A673 (cell line): Measurements from ENCODE around the gene CDKAL1. TPM values are rescaled to one million over a fixed set of nuclear protein-coding genes. Genes with fewer than 3 reads are reported as not detected.

Experiments used
- BruUV-seq: library from RNA; stranded (reverse); fragments of 400-500 nt; replicated peaks from 2 replicates; lab custom pipeline; 2021; lab: Mats Ljungman, UMichigan
- CTCF ChIA-PET: fragments of 300-600 bp; sonication (Branson Sonifier 250); formaldehyde crosslinking; loops from one replicate; lab custom pipeline; 2022; ENCODE audit warnings: antibody characterized with exemption; lab: Charles Lee
- POLR2A ChIA-PET: fragments of 300-600 bp; sonication (Branson Sonifier 250); formaldehyde crosslinking; loops from one replicate; lab custom pipeline; 2022; ENCODE audit warnings: antibody characterized with exemption; ENCODE audit not compliant: low non-redundant PET; lab: Charles Lee
- DNase-seq: peaks from one replicate; pipeline ENCODE4 v3.0.0-alpha.2; 2015; ENCODE audit warnings: low spot score
- H3K27ac ChIP-seq: fragments of 200-600 bp; sonication (generic); 2 replicates; pipeline ENCODE4 v1.5.1; 2016; ENCODE audit warnings: mixed run types, low read depth, mild to moderate bottlenecking, mixed read lengths, antibody characterized with exemption, low read length; ENCODE audit not compliant: poor library complexity, severe bottlenecking
- H3K27me3 ChIP-seq: fragments of 200-600 bp; sonication (generic); replicated peaks from 2 replicates; pipeline ENCODE4 v1.6.1; 2017; ENCODE audit warnings: mixed run types, low read depth, mild to moderate bottlenecking, mixed read lengths, antibody characterized with exemption, low read length; ENCODE audit not compliant: insufficient read depth, poor library complexity
- H3K36me3 ChIP-seq: fragments of 200-600 bp; sonication (generic); 2 replicates; pipeline ENCODE4 v1.6.1; 2016; ENCODE audit warnings: mixed run types, mild to moderate bottlenecking, mixed read lengths, antibody characterized with exemption, low read length; ENCODE audit not compliant: insufficient read depth, poor library complexity, severe bottlenecking
- H3K4me1 ChIP-seq: fragments of 200-600 bp; sonication (generic); 2 replicates; pipeline ENCODE4 v1.6.1; 2017; ENCODE audit warnings: mixed run types, mild to moderate bottlenecking, mixed read lengths, antibody characterized with exemption, low read length; ENCODE audit not compliant: insufficient read depth, poor library complexity, severe bottlenecking
- H3K4me3 ChIP-seq: fragments of 200-600 bp; sonication (generic); 2 replicates; pipeline ENCODE4 v1.5.1; 2016; ENCODE audit warnings: low read depth, mixed run types, mild to moderate bottlenecking, mixed read lengths, low read length; ENCODE audit not compliant: poor library complexity, severe bottlenecking
- H3K9me3 ChIP-seq: fragments of 200-600 bp; sonication (generic); 2 replicates; pipeline ENCODE4 v1.6.1; 2016; ENCODE audit warnings: mixed run types, low read depth, mild to moderate bottlenecking, mixed read lengths, antibody characterized with exemption, low read length; ENCODE audit not compliant: poor library complexity, severe bottlenecking
- EZH2 ChIP-seq: fragments of 200-600 bp; sonication (generic); IDR thresholded peaks from 2 replicates; pipeline ENCODE4 v1.6.1; 2017; ENCODE audit warnings: borderline replicate concordance, low read depth, mild to moderate bottlenecking, mixed read lengths, antibody characterized with exemption, low read length; ENCODE audit not compliant: poor library complexity, severe bottlenecking
- intact Hi-C: fragments of 100-400 bp; cut with micrococcal nuclease; formaldehyde crosslinking; loops from one replicate; pipeline ENCODE4 v1.10.0; 2022; ENCODE audit not compliant: unreplicated experiment
- total RNA-seq: library from RNA; stranded (reverse); gene quantifications from 2 replicates; pipeline ENCODE4 v1.2.3, GENCODE V29; 2021
- TF ChIP-seq, protein P1 (sequence below): fragments of 300-800, 200-600 bp; sonication (generic); conservative IDR thresholded peaks from 2 replicates; pipeline ENCODE4 v1.5.1; 2017; ENCODE audit warnings: low read depth, mild to moderate bottlenecking, antibody characterized with exemption, low read length, moderate library complexity, mixed read lengths

The CDKAL1 gene
- total RNA-seq, 1 experiment from 2014 or later: 35.5 TPM

DNA sequence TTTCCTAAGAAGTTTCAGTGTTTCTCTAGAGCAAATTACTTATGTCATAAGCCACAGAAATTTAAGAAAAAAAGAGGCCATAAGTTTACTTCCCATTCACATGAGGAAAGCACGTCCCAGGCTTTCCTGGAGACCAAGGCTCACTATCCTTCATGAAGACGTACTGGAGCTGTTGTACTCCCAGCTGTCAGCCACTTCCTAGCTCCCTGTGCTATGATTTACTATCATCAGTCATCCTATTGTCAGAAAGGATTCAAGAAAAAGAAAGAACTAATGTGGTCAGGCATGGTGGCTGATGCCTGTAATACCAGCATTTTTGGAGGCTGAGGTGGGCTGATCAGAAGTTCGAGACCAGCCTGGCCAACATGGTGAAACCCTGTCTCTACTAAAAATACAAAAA lies 721.9 kb downstream of the CDKAL1 start:
- no peak for TF ChIP-seq EZH2
- TF ChIP-seq, protein P1, sequence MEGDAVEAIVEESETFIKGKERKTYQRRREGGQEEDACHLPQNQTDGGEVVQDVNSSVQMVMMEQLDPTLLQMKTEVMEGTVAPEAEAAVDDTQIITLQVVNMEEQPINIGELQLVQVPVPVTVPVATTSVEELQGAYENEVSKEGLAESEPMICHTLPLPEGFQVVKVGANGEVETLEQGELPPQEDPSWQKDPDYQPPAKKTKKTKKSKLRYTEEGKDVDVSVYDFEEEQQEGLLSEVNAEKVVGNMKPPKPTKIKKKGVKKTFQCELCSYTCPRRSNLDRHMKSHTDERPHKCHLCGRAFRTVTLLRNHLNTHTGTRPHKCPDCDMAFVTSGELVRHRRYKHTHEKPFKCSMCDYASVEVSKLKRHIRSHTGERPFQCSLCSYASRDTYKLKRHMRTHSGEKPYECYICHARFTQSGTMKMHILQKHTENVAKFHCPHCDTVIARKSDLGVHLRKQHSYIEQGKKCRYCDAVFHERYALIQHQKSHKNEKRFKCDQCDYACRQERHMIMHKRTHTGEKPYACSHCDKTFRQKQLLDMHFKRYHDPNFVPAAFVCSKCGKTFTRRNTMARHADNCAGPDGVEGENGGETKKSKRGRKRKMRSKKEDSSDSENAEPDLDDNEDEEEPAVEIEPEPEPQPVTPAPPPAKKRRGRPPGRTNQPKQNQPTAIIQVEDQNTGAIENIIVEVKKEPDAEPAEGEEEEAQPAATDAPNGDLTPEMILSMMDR: no peak
- POLR2A ChIA-PET: no interaction called here
- no peak for DNase-seq
- CTCF ChIA-PET: no interaction called here
- intact Hi-C loops: no loop called here
- Histone ChIP-seq H3K4me1 (no peaks in the 10 kb centered on the region), H3K27me3 (no peaks in the 10 kb centered on the region), H3K4me3 (no peak overlapping the region), H3K9me3 (no peaks in the 10 kb centered on the region), H3K27ac (no peak overlapping the region), H3K36me3 (no peaks in the 10 kb centered on the region)
- no TSS peak for BruUV-seq

DNA sequence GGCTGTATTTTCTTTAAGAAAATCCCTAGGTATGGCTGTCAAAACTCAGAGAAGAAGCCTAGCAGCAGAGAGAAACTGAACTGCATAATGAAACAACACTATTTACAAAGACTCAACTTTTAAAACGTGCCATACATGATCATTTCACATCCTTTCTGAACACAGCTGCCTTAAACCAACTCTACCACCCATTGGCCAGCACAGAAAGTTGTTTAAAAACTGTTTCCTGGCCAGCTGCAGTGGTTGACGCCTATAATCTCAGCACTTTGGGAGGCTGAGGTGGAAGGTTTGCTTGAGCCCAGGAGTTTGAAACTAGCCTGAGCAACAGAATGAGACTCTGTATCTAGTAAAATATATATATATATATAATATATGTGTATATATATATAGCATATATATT lies 722.9 kb downstream of the CDKAL1 start:
- H3K4me1 ChIP-seq: no peaks in the 10 kb centered on the region
- no peaks in the 10 kb centered on the region for H3K9me3 ChIP-seq
- no peak for TF ChIP-seq EZH2
- TF ChIP-seq, protein P1: no peak
- DNase-seq: no peak
- no TSS peak for BruUV-seq
- H3K27me3 ChIP-seq: no peaks in the 10 kb centered on the region
- H3K27ac ChIP-seq: no peak overlapping the region
- CTCF ChIA-PET: no interaction called here
- no peaks in the 10 kb centered on the region for H3K36me3 ChIP-seq
- POLR2A ChIA-PET: no interaction called here
- intact Hi-C loops: no loop called here
- no peak overlapping the region for H3K4me3 ChIP-seq

DNA sequence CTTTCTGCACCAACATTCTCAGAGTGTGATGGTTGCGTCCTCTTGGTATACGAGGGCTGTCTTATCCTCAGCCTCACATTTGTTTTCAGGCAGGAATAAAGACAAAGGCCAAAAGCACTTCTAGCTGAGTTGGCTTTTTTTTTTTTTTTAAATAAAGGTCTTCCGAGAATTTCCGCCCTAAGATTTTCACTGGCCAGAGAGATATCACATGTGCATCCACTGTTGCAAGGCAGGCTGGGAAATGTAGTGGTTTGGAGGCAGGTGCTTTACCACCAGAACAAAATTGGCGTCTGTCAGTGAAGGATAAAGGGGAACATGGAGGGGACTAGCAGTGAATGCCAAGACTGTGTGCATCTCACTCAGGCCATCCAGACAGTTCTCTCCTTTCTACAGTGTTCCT lies 724.4 kb downstream of the CDKAL1 start:
- DNase-seq: no peak
- POLR2A ChIA-PET: no interaction called here
- TF ChIP-seq, protein P1: no peak
- TF ChIP-seq EZH2: no peak
- Histone ChIP-seq H3K27me3 (no peaks in the 10 kb centered on the region), H3K27ac (no peak overlapping the region), H3K4me3 (no peak overlapping the region), H3K4me1 (no peaks in the 10 kb centered on the region), H3K36me3 (no peaks in the 10 kb centered on the region), H3K9me3 (no peaks in the 10 kb centered on the region)
- CTCF ChIA-PET: no interaction called here
- BruUV-seq: no TSS peak
- intact Hi-C loops: no loop called here
